ENCODE data around the gene ABHD11.

DNA sequence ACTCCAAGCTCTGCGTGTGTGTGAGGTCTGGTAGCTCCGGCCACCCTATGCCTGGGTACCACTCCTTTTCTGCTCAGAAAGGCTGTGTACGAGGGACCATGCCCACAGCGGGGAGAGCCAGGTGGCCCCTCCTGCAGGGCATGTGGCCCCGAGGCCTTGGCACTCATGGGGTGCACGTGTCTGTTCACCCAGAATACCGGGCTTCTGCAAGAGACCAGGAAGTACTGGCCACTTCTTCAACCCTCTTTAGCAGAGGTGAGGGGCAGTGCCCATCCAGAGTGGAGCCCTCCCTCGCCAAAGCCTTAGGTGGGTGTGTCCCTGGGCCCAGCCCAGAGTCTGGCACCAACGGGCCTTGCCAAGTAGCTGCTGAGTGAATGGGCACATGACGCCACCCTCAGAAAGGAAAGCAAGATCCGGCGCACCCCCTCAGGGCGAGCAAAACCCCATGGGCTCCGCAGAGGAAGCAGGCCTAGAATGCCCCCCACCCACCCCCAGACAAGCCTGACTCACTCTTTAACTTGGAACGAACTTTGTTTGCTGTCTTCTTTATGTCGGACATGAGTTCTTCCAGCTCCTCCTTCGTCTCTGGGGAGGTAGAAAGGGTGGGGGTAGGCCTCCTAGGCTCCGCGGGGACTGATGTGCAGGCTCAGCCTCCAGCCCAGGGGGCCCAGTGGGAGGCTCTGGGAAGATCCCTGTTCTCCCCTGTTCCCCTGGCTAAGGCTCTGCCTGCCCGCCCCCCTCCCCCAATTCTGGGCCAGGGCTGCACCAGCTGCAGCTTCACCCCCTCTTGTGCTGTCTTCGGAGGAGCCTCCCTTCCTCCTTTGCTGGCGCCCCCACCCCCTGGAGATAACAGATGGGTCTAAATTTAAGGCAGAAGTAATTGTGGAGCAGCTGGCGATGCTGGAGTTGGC lies 33.7 kb downstream of the ABHD11 start:
- TF ChIP-seq CTCF (IDR thresholded peaks at IDR 0.05; ENCODE audit: poor library complexity) (no peak), EZH2 (IDR thresholded peaks at IDR 0.05; ENCODE audit: borderline replicate concordance) (no peak)
